H1 (cell line): ENCODE measurements around the gene NEDD4L.

Experiments used
- CREB1 ChIP-seq: IDR thresholded peaks from 2 replicates; pipeline ENCODE4 v1.6.1; 2012; ENCODE audit warnings: inconsistent platforms
- EZH2 ChIP-seq: fragments of 200-600 bp; sonication (generic); IDR thresholded peaks from 2 replicates; pipeline ENCODE4 v1.7.1; 2012; ENCODE audit warnings: low read depth, mild to moderate bottlenecking, moderate library complexity, low read length, inconsistent platforms; ENCODE audit not compliant: severe bottlenecking
- POLR2A ChIP-seq, 2 experiments: IDR thresholded peaks; 1 replicate in 1 of 2; 2 replicates in 1 of 2; pipeline ENCODE4 v1.6.1; 2011; ENCODE audit warnings: low read depth in 2 of 2, low read length in 2 of 2, mild to moderate bottlenecking in 2 of 2; ENCODE audit errors: control extremely low read depth in 1 of 2
- YY1 ChIP-seq: IDR thresholded peaks from 2 replicates; pipeline ENCODE4 v1.6.1; 2011; ENCODE audit warnings: low read depth, mild to moderate bottlenecking, low read length
- TF ChIP-seq, protein P1 (sequence below): IDR thresholded peaks from 2 replicates; pipeline ENCODE4 v1.6.1; 2012; ENCODE audit warnings: inconsistent platforms
- TF ChIP-seq, protein P2 (sequence below), 3 experiments: IDR thresholded peaks; 1 replicate in 2 of 3; 2 replicates in 1 of 3; pipeline versions ENCODE4 v1.5.1 to v1.6.1; 2011; ENCODE audit warnings: low read length in 3 of 3, mild to moderate bottlenecking in 3 of 3, inconsistent platforms in 2 of 3, low read depth in 1 of 3, moderate library complexity in 1 of 3; ENCODE audit not compliant: insufficient read depth in 1 of 3; ENCODE audit errors: control extremely low read depth in 1 of 3

DNA sequence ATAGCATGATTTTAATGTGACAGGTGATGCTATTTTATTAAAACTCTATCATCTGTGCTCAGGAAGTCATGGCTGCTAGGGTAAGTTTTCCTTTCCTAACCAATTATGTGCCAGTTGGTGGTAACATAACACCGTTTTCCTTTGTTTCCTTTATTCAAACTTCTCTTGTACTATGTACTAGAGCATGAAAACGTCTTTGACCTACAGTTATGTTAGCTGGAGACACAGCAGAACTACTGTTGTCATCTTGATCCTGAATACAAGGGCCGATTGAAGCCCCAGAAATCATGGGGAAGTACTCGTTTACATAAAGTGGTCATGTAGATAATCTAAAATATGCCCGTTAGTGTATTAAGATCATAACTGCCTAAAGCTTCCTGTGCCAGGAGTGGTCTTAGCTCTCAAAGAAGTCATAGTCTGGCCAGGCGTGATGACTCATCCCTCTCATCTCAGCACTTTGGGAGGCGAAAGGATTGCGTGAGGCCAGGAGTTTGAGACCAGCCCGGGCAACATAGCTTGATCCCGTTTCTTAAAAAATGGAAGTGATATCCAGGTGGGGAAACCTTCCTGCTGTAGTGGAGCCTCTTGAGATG, 20.5 kb downstream of the NEDD4L start:
- TF ChIP-seq, protein P1, sequence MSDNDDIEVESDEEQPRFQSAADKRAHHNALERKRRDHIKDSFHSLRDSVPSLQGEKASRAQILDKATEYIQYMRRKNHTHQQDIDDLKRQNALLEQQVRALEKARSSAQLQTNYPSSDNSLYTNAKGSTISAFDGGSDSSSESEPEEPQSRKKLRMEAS = no peak
- TF ChIP-seq EZH2 = no peak
- TF ChIP-seq, protein P2, sequence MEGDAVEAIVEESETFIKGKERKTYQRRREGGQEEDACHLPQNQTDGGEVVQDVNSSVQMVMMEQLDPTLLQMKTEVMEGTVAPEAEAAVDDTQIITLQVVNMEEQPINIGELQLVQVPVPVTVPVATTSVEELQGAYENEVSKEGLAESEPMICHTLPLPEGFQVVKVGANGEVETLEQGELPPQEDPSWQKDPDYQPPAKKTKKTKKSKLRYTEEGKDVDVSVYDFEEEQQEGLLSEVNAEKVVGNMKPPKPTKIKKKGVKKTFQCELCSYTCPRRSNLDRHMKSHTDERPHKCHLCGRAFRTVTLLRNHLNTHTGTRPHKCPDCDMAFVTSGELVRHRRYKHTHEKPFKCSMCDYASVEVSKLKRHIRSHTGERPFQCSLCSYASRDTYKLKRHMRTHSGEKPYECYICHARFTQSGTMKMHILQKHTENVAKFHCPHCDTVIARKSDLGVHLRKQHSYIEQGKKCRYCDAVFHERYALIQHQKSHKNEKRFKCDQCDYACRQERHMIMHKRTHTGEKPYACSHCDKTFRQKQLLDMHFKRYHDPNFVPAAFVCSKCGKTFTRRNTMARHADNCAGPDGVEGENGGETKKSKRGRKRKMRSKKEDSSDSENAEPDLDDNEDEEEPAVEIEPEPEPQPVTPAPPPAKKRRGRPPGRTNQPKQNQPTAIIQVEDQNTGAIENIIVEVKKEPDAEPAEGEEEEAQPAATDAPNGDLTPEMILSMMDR (IDR thresholded peaks at IDR 0.05; ENCODE audit: control extremely low read depth in 1 of 3, insufficient read depth in 1 of 3, low read depth in 1 of 3, low read length in 3 of 3) = no peak
- no peak for TF ChIP-seq YY1
- no peak for TF ChIP-seq CREB1
- no peak for TF ChIP-seq POLR2A (IDR thresholded peaks at IDR 0.05; ENCODE audit: control extremely low read depth in 1 of 2, low read depth in 2 of 2, low read length in 2 of 2)
